Inflammatory macrophage (primary cell): Measurements from ENCODE around the gene HPCAL1.

Source experiments
- DNase-seq, 2 donors: peaks; one replicate each; pipeline ENCODE4 v3.0.0-alpha.2; 2020 to 2022

The HPCAL1 gene

DNA sequence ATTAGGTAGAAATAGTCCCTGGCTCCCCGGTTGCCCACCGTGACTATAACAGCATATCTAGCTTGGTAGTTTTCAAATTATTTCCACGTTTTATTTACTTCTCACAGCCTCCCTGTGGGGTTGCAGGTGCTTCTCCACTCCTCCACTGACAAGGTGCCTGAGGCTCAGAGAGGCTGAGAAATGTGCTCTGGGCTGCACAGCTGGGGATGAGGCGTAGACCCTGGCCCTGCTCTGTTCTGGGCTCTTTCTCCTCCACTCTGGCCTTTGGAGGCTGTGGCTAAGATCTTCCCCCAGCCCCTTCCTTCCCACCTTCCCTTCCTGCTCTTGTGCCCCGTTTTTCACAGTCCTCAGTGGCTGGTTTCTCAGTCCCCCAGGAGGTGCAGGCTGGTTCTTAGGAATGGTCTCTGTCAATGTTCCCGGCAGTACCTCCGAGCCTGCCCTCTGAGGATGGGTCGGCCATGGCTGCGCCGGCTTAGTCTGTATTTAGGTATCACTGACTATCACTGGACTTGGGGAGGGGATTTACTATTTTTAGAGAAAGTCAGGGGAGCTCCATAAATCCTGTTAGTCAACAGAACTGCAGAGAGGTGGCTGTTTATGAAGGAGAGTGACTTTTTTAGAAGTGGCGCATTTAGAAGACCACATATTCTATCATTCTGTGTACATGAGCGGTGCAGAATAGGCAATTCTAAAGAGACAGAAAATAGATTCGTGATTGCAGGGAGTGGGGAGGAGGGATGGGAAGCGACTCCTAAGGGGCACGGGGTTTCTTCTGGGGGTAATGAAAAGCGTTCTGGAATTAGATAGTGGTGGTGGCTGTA is 35.0 kb downstream of the HPCAL1 start:
- no peak for DNase-seq

DNA sequence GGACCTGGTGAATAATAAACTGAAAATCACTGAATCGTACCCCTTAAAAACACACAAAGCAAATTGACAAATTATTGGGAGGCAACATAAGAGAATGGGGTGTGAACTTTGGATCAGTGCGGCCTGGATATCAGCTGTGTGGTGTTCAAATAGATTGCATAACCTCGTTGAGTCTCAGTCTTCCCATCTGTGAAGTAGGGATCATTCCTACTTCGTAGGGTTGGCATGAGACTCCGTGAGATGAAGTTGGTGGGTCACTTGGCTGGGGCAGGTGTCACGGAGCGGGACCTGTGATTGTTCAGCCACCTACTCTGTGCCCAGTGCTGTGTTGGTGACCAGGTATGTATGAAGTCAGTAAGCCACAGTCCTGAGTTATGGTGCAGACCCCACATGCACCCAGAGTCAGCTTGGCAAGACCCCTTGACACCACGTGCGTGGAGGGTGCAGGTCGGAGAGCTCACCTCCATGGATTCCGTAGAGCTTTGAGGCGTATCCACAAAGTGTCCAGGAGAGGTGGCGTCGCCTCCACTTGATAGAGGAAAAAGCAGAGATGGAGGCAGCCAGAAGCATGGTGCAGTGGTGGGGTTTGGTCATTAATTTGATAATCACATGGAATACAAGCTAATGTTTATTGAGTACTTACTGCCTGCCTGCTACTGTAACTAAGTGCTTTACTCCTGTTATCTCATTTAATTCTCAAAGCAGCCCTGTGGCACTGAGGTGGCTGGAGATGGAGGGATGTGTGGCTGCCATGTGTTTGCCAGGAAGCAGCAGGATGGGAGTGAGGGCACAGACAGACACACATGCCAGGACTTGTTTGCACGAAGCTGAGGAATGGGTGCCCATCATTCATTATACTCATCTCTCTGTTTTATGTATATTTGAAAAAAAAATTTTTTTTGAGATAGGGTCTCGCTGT is 35.8 kb downstream of the HPCAL1 start:
- no peak for DNase-seq

DNA sequence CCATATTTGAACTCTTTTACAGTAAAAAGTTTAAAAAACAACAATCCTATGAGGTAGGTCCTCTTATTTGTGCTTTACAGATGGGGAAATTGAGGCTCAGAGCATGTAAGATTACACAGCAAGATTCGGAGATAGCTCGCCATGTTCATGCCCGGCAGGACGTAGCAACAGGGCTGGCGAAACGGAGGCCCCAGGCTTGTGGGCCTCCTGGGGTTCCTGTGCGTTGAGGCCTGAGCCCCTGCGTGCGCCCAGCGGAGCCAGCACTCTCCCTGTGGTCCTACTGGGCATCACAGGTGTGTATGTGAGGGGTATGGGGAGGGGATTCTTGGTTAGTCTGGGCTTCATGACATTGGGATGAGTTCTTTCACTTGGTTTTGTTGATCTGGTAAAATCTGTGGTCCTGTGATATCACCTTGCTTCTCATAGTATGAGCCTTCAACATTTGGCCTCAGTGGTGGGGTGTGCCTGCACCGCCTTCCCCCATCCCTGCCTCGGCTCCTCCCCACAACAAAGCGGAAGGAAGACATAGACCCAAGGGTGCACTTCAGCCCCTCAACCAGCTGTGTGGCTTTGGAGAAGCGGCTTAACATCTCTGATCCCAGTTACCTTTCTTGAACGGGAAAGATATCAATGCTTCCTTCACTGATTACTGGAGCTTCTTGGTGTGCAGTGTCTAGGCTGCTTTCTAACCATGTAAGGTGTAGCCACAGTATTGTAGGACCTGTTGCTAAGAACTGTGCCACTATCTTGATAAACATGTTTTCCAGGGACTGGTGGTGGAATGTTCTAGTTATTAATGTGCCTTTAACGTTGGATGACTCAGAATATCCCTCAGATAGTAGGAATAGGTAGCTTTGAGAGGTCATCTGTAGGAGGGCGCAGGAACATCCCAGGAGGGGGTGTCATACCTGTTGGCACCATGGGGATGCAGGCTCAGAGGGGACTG is 37.2 kb downstream of the HPCAL1 start:
- DNase-seq = no peak

DNA sequence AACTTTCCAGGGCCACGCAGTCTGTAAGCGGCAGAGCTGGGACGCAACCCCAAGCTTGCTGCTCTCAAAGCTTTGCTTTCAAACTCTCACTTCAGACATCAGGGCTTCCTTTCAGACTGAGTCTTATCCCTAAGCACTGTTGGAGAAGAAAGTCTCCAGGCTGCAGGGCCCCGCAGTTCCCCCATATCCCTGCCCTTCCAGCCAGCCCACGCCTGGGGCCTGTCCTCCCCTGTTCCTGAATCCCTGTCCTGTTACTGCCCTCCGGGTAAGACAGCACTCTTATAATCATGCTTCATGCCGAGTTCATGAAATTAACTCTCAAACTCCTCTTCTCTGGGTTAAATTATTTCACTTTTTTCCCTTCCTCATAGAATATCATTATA is 37.9 kb downstream of the HPCAL1 start:
- no peak for DNase-seq

DNA sequence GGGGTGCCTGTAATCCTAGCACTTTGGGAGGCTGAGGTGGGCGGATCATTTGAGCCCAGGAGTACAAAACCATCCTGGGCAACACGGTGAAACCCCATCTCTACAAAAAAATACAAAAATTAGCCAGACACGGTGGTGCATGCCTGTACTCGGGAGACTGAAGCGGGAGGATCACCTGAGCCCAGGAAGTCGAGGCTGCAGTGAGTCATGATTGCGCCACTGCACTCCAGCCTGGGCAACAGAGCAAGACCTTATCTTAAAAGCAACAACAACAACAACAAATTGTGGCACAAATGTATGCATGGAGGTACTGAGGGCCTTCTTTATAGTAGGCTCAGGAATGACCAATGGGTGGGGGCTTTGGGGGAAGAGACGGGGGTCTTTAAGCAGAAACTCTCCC is 38.5 kb downstream of the HPCAL1 start:
- DNase-seq = no peak

DNA sequence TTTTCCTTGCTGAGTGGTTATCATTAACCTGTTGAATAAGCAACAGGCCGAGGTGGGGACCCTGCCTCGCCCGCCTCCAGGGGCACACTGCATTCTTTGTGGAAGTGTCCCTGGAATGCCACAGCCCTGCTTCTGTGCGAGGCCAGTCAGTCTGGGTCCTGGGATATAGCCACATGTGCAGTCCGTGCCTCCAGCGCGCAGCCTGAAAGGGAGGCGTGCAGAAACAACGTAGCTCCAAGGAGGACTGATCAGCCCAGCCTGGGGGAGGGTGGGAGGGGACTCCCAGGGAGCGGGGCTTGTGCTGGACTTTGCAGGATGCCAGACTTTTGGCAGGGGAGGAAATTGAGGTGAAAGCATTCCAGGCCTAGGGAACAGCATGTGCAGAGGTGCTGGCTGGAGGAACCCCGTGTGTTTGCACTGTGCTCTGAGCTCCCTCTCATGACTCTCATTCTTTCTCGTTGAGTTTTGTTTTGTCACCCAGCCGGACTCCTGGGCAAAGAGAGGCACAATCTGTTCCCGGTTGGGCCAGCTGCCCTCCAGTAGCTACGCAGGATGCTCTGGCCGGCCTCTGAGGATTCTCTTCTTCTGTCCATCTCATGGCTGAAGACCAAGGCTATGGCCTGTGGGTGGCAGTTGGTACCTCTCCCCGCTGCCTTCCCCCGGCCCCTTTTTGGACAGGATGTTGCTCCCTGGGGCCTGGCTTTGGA is 39.7 kb downstream of the HPCAL1 start:
- DNase-seq = no peak

DNA sequence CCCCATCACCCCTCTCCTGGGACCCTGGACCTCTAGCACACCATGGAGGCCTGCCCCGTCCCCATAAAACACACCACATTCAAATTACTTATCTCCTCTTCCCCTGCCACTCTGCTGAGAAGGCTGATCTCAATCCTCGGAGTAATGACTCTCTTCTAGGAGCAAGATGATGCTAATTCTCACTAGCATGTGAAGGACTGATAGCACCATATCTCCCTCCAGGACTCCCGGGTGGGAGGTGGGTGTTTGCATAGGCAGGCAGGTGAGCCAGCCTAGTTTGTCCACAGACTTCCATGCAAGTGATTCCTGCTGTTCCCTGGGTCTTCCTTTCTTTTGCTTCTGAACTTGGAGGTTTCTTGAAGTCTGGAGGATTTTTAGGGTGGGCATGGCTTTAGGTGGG is 40.5 kb downstream of the HPCAL1 start:
- DNase-seq = no peak

DNA sequence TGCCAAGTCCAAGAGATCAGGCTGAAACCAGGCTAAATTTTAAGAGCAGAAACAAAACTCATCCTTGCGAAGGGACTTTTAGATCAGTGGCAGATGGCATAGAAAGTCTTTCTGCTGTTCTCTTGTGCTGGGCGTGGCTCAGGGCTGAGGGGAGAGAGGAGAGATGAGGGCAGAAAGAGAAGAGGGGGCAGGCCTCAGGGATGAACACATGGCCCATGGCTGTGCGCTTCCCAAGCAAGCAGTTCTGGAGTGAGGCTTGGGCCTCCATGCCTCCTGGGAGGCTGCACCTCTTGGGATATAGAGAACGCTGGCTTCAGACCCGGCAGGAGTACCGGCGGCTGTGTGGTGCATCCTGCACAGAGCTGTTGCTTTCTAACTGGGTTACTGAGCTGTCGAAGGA is 41.0 kb downstream of the HPCAL1 start:
- no peak for DNase-seq

DNA sequence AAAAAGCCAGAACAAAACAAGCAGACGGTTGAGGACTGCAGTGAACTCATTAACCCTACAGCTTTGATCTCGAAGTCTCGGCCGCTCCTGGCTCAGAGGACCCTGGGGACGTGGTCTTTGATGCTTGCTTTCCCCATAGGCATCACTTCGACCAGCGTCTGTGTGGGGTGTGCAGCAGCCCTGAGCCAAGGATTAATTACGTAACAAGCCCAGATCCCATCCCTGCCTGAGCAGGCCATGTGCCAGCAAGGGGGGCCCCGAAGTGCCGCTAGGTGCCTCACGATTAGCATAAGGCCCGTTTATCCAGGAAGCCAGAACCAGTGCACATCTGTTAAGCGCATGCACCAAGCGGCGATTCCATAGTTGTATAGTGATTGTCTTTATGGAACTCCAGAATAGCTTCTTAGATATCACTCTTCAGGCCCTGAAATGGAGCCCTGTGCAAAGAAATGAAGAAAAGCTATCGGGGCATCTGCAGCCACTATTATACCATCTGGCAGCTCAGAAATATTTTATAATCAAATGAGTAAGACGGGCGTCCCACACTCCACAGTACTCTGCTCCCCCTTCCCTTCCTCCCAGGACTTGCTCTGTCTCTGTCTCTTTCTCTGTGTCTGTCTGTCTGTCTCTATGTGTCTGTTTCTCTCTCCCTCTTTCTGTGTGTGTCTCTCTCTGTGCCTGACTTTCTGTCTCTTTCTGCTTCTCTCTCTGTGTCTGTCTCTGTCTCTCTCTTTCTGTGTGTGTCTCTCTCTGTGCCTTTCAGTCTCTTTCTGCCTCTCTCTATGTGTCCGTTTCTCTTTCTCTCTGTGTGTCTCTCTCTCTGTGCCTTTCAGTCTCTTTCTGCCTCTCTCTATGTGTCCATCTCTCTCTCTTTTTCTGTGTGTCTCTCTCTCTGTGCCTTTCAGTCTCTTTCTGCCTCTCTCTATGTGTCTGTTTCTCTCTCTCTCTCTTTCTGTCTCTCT is 41.7 kb downstream of the HPCAL1 start:
- DNase-seq = no peak

DNA sequence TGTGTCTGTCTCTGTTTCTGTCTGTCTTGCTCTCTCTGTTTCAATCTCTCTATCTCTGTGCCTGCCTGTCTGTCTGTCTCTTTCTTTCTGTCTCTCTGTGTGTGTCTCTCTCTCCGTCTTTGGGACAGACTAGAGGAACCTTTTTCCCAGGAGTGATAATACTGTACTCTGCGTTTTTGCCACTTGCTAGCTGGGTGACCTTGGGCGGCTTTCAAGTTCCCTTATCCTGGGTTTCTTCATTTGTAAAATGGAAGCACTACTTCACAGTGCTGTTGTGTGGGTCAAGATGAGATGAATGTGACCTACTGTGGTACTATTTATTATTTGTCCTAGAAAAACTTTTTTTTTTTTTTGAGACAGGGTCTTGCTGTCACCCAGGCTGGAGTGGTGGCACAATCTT is 42.4 kb downstream of the HPCAL1 start:
- DNase-seq = peak; percentile 27 to 49

DNA sequence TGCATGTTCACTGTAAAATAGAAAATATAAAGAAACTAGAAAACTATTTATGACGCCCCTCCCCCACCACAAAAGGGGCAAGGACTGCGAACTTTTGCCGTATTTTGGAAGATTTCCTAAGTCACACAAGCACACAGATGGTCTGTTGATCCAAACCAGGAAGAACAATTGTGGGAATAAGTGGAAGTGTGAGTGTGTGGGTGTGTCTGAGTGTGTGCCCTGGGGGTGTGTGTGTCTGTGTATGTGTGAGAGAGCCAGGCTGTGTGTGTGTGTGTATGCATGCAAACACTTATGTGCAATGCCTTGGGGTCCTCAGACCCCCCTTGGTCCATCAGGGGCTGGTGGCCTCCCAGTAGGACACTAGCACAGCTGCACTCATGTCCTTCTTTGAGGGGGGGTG is 43.1 kb downstream of the HPCAL1 start:
- peak in 1 of 2 donors; percentile 45 for DNase-seq

DNA sequence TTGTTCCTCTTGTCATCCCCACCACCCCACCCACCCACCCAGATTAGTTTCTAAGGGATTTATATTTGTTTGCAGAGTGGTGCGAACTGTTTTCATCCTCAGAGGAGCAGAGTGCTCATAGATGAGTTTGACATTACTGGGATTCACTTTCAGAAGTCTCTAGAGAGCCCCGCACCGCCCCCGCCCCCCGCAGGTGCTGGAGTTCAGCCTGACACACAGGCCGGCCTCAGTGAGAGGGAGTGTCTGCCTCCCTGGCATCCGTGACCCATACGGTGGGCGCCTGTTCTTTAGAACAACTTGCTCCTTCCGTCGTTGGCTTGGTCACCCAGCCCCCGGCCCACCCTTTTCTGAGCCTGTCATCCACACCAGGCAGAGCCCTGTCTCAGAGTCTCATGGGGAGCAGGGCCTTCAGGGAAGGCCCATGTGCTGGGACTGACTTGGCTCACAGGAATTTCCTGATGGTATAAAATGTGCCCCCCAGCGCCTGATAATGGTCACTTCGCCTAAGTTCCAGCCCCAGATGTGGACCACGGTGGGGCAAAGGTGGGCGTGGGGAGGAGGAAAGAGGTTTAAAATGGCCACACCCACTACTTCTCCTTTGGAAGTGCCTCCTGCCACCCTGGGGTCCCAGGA is 44.3 kb downstream of the HPCAL1 start:
- no peak for DNase-seq

DNA sequence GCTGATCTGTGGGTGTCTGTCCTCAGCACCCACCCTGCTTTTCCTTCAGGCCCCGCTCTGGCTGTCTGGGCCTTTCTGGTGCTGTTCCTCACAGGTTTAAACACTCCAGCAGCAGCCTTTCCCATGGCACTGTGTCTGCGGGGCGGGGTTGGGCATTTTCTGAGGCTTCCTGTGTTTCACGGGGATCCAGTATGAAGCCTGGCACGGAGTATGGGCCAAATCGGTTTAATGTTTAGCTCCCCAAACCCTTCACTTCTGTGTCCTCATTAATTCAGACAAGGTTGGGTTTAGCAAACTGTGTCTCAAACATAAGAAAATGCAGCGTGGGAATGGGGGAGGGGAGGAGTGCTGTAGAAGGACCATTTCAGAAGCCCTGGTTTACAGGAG is 44.9 kb downstream of the HPCAL1 start:
- no peak for DNase-seq

DNA sequence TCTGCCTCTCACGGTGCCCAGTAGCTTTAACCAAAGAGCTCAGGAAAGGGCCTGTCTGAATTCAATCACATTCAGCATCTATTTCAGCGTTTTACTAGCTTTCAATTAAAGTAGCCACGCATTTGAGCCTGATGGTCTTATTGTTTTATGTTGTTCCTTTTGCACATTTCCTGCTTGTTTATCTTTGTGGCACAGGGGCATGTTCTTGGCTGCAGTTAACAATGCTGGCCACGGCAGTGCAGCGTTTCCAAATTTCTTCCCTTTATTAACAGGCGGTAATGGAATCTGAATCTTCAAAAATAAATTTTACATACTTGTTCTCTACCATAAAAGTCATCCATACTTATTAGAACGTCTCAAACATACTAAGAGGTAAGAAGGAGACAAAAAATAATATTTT is 46.2 kb downstream of the HPCAL1 start:
- no peak for DNase-seq

DNA sequence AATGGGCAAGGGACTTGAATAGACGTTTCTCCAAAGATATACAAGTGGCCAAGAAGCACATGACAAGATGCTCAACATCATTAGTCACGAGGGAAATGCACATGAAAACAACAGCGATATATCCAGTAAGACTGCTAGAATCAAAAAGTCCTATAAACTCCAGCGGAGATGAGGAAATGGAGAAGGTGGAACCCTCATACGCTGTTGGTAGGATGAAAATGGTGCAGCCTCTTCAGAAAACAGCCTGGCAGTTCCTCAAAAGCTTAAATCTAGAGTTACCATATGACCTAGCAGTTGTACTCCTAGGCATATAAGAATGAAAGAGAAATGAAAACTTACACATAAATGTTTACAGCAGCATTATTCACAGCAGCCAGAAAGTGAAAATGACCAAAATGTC is 48.1 kb downstream of the HPCAL1 start:
- DNase-seq = peak; percentile 84 to 85

DNA sequence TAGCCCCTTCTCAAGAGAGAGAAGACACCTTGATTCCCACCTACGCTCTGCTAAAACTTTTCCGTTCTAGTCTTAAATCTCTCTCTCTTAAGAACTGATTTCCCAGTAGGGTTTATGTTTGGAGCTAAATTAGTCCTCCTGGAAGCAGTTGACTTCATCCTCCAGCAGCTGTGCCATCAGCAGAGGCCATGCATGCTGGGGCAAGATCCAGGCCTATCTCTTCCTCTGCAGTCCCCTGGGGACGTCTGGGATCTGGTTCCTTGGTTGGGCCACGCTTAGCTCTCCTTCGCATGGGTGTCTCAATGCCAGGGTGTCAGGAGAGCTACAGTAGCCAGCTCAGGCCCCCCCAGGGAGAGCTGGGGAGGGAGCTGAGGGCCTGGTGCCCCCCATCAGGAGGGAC is 49.7 kb downstream of the HPCAL1 start:
- DNase-seq = no peak

DNA sequence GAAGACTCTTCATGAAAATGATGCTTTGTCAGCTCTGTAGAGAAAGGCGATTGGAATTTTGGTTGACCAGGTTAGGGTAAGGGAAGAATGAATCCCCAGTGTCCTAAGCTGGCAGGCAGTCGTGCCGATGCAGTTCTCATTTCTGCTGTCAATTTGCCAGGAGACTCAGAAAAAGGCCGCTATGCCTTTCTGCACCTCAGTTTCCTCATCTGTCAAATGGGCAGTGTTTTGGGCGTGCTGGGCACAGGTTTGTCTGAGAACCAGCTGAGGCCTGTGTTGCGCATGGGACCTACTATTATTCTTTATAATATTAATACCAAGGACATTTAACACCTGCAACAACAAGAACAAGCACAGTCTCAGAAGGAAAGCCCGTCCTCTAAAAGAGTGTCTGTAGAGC is 50.3 kb downstream of the HPCAL1 start:
- DNase-seq = no peak

DNA sequence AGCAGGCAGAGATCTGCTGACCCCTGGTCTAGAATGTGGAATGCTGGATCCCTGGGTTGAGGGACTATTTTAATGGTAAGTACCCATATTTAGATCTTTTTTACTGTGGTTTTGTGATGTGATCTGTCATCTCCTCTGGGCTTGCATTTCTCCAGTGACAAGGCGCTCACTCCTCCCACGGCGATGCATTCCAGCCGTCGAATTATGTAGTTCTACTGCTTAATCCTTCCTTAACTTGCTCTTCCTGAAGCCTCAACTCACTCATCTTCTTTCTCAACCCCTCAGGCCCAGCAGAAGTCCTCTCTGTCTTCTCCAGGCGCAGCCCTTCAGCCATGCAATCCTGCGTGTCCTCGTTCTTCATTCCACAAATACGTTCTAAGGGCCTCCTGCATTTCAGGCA is 51.2 kb downstream of the HPCAL1 start:
- peak in 1 of 2 donors; percentile 37 for DNase-seq

DNA sequence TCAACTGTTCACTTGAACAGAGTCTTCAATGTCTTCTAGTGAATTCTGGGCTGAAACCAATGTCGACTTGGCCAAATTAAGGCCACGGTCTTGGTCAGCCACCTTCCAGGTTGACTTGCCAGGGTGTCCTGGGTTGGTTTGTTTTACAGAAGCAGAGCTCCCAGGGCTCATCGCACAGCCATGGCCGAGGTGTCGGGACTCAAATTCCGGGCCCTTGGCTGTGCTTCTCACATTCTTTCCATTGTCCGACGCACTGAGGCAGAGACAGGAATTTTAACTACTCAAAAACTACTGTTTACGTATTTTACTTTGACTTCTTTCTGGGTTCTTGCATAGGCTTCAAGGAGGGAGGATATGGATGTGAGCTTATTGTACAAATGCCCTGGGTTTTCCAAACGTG is 51.7 kb downstream of the HPCAL1 start:
- no peak for DNase-seq
